Stimulated activated CD4-positive, alpha-beta T cell treated with anti-CD3 and anti-CD28 coated beads, TNF-alpha, amount 100 ng/mL, for 4 hours (primary cell): ENCODE measurements around the gene VDAC1.
"Not testable (repeated sequence)": the region's sequence is repeated elsewhere in the genome, so short reads cannot be mapped to it uniquely, and the experiment has no call there.

ENCODE experiments used
- DNase-seq, 3 experiments: peaks; one replicate each; pipeline ENCODE4 v3.0.0-alpha.2; 2020; ENCODE audit warnings: low read depth in 3 of 3

Gene VDAC1

GRCh38 chr5:133941456-133942196 is 63.1 kb downstream of the VDAC1 start:
- no peak for DNase-seq

GRCh38 chr5:133939668-133940067 is 65.1 kb downstream of the VDAC1 start:
- DNase-seq = no peak

GRCh38 chr5:133938929-133939328 is 65.8 kb downstream of the VDAC1 start:
- DNase-seq = no peak

DNA sequence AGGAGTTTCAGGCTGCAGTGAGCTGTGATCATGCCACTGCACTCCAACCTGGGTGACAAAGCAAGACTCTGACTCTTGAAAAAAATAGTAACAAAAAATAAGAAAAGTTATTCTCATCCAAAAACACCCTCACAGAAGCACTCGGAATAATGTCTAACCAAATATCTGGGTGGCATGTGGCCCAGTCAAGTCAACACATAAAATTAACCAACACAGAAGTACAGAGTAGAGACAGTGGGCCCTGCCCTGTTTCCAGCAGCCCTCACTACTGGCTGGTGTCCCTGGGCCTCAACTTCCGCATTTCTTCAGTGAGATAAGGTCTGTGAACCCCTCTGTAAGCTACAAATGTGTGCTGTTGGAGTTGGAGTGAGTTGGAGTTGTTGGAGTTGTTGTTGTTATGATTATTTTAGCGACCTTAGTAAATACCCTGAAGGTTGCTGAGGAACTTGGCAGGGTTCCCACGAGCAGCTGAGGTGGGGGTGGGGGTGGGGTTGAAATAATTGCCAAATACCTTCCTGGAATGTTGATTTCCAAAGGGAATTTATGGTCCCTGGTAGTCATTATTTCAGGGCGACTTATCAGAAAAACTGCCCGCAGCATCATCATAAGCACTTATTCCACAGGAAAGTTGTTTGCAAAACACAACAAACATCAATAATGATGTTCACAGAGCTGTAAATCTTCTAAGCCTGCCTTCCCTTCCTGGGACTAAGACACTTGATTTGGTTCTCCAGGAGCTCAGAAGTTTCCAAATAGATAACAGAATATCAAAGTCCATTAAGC is 66.5 kb downstream of the VDAC1 start:
- DNase-seq = no peak

DNA sequence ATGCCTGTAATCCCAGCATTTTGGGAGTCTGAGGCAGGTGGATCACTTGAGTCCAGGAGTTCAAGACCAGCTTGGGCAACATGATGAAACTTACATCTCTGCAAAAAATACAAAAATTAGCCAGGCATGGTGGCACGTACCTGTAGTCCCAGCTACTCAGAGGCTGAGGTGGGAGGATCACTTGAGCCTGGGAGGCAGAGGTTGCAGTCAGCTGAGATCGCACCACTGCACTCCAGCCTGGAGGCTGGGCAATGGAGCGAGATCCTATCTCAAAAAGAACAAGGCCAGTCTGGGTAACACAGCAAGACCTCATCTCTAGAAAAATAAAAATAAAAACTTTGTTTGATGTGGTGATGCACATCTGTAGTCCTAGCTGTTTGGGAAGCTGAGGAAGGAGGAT is 67.1 kb downstream of the VDAC1 start:
- DNase-seq = not testable (repeated sequence)

- no peak for DNase-seq
Observed at GRCh38 chr5:133936651-133937015, 68.1 kb downstream of the VDAC1 start.

DNA sequence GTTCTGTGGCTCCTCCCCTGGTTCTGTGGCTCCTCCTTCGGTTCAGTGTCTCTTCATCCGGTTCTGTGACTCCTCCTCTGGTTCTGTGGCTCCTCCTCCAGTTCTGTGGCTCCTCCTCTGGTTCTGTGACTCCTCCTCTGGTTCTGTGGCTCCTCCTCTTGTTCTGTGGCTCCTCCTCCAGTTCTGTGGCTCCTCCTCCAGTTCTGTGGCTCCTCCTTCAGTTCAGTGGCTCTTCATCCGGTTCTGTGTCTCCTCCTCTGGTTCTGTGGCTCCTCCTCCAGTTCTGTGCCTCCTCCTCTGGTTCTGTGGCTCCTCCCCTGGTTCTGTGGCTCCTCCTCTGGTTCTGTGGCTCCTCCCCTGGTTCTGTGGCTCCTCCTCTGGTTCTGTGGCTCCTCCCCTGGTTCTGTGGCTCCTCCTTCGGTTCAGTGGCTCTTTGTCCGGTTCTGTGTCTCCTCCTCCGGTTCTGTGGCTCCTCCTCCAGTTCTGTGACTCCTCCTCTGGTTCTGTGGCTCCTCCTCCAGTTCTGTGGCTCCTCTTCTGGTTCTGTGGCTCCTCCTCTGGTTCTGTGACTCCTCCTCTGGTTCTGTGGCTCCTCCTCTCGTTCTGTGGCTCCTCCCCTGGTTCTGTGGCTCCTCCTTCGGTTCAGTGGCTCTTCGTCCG is 68.7 kb downstream of the VDAC1 start:
- not testable (repeated sequence) for DNase-seq

DNA sequence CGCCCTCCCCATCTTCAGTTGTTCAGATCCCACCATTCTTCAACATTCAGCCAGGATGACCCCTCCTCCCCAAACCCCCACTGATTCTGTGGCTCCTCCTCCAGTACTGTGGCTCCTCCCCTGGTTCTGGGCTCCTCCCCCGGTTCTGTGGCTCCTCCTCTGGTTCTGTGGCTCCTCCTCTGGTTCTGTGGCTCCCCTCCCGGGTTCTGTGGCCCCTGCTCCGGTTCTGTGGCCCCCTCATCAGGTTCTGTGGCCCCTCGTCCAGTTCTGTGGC is 69.2 kb downstream of the VDAC1 start:
- no peak for DNase-seq

DNA sequence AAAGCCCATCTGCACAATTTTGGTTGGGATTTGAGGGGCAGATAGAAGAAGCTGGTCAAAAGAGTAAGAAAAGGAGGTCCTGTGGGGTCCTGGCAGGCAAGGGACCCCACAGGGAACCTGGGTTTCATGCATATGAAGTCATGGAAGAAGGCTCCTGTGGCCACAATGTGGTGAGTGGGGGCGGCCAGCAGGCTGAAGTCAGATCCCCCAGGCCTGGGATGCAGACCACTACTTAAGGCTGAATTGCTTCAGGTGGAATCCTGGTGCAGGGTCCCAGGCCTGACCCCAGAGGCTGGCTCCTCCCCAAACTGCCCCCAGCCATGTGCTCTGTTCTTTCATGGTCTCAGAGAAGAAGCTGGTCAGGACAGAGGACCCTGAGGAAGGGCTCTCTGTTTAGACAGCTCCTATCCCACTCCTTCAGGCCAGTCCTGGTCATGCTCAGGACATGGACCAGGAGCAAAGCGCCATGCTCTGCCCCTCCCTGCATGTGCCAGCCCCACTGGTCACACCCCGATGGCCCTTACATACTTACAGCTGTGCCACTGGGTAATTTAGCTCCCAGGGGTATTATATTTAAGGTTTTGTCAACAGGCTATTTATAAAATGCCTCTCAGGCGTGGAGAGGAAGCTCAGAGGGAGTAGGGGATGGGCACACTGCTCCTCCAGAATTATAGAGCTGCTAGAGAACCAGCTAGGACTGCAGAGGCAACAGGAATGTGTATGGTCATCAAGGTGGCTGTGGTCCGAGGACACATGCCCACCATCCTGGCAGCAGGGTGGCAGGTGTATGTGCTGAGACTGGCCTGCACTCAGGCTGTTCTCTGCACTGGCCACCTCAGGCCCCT is 69.7 kb downstream of the VDAC1 start:
- DNase-seq = no peak

- DNase-seq = no peak
Observed at GRCh38 chr5:133934311-133934710, 70.5 kb downstream of the VDAC1 start.

GRCh38 chr5:133933670-133934295 is 71.0 kb downstream of the VDAC1 start:
- no peak for DNase-seq

DNA sequence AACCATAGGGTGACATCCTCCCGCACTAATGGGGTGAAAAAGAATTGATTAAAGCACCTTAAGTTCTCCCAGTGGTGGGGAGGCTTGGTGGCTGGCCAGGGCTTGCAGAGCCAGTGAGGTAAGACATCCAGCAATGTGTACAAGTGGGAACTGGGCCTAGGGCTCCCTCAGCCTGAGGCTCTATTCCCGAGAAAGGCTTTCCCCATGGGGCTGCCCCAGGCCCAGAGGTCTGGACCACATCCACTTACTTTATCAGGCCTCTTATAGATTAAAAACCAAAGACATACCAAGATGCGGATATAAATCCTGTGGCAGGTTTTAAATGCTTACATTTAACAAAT is 71.6 kb downstream of the VDAC1 start:
- DNase-seq = no peak

DNA sequence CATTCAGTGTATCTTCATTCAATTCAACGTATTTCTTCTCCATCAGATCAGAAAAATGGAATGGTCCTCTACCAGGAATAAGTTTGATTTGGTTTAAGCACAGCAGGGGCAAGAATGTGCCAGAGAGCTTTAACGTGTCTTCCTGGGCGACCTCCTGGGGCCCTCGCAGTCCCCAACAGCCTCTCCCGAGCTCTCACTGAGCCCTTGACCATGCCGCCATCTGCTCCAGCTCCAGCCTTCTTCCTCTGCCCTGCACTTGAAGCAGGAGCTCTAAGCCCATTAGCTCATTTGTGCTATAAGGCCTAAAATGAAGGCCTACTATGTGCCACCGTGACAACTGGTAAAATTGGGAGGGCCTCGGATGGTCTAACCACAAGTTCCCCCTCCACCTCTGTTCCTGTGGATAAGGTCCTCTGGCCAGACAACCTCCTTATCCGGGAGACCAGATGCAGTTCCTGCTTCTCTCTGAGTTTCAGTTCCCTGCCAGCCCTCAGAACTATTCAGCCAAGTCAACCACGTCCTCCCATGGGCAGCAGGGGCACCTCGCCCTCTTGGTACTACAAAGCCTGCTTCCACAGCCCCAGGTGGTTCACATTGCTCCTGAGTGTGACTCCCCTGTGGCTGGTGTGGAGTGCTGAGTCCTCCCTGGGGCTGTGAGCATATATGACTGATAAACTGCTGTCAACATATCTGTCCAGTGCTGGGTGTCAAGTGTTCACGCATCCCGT is 72.2 kb downstream of the VDAC1 start:
- DNase-seq = no peak

- no peak for DNase-seq
Observed at GRCh38 chr5:133931546-133931945, 73.2 kb downstream of the VDAC1 start.

DNA sequence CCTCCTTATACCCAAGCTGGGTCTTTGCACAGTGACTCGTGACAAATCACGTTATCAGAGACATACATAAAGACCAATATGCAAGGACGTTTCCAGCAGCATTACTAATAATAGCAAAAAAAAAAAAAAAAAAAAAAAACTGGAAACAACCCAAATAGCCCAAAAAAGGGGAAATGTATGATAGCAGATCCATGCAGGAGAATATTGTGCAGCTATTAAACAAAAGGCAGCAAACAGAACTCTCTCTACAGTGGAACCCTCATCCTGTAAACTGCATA is 74.0 kb downstream of the VDAC1 start:
- no peak for DNase-seq

DNA sequence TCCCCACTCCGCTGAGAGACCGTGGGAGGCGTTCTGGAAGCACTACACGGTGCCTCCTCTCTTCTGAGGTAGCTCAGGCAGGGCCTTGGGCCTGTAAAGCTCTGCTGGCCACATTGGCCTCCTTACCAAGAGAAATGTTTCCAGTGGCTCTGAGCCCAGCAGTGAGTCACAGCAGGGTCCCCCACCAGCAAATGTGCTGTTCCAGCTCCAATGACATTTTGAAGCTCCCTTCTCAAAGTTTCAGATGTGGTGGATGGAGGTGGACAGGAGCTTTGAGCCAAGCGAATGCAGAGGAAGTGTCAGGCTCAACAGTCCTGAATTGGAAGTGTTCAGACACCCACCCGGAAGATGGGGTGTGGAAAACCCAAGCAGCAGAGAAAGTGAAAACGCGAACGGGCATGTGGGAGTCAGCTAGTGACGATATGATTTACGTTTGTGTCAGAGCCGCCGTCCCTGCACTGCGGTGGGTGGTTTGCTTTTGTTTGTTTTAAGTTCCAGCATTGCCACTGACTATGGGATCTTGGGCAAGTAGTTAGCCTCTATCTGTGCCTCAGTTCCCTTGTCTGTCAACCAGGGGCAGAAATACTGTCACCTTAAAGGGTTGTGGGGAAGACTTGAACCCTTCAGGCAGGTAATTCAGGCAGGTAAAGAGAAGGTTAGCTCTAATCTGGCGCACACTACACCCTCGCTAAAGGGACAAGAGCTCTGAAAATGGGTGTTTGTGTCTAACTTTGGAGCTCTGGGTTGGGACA is 74.5 kb downstream of the VDAC1 start:
- peak; percentile 41 to 48 (median 46) for DNase-seq

GRCh38 chr5:133928587-133929393 is 76.0 kb downstream of the VDAC1 start:
- DNase-seq = no peak

DNA sequence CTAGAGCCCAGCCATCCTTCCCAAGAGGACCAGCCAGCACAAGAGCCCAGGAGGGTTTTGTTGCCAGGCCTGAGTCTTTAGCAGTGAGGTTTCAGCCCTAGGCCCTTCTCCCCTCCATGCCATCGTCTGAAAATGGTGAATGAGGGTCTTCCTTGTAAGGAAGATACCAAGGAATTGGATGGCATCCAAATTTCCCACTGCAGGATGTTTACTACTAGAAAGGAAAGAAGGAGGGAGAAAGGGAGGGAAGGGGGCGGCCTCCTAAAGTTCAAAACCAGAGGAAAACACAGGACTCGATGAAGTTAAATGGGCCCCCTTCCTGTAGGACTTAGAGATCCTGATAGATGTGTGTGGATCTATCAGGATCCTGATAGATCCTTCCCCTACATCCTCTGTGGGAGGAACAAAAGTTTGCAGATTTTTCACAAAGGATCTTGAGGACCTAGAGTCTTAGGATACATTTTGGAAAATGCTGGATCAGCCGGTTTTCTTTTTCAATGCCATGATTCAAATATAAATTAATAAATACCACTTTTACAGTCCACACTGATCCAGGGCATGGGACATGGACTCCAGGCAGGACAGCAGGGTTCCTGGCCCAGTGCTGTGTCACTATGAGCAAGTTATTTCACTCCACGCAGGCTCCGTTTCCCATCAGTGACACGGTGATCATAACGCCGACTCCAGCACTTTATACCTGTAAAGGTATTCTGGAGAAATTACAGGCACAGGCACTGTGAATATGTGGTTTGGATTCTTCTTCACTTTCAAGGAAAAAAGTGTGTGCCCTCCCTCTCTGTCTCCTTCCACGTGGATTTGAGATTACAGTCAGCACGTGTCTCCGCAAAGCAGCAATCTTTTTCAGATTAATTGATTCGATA is 77.2 kb downstream of the VDAC1 start:
- no peak for DNase-seq
